Prostate gland (tissue), 2 donors: Measurements from ENCODE around the gene OPRD1.

Experiments used
- POLR2A ChIP-seq: fragments of 450-650 bp; IDR thresholded peaks from one replicate; pipeline ENCODE4 v1.6.1; 2016; ENCODE audit warnings: antibody characterized with exemption, mild to moderate bottlenecking
- POLR2AphosphoS5 ChIP-seq: sonication (generic); formaldehyde crosslinking; IDR thresholded peaks from one replicate; pipeline ENCODE4 v1.6.1; 2017; ENCODE audit warnings: antibody characterized with exemption
- TF ChIP-seq, protein P1 (sequence below), 4 experiments: fragments of 200-600 bp in 2 of 4; fragments of 450-650 bp in 2 of 4; sonication (generic) in 2 of 4; IDR thresholded peaks; 1 replicate in 3 of 4; 2 replicates in 1 of 4; pipeline ENCODE4 v1.5.1; 2016 to 2019; ENCODE audit warnings: antibody characterized with exemption in 4 of 4, mild to moderate bottlenecking in 2 of 4, moderate library complexity in 2 of 4

DNA sequence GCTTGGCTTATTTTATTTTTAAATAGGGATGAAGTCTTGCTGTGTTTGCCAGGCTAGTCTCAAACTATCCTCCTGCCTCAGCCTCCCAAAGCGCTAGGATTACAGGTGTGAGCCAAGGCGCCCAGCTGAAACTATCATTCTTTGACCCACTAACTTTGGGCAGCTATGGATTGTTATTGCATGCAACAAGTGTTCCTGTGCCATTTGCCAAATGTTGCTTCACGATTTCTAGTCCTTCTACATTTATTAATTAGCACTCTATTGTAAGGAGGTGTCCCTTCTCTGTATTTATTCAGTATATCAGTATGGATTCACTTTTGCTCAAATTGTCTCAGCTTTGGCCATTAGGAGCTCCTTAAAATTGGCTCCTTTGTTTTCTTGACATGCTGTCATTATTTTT, 38.9 kb upstream of the OPRD1 start:
- TF ChIP-seq POLR2A (no peak), POLR2AphosphoS5 (no peak)
- TF ChIP-seq, protein P1, sequence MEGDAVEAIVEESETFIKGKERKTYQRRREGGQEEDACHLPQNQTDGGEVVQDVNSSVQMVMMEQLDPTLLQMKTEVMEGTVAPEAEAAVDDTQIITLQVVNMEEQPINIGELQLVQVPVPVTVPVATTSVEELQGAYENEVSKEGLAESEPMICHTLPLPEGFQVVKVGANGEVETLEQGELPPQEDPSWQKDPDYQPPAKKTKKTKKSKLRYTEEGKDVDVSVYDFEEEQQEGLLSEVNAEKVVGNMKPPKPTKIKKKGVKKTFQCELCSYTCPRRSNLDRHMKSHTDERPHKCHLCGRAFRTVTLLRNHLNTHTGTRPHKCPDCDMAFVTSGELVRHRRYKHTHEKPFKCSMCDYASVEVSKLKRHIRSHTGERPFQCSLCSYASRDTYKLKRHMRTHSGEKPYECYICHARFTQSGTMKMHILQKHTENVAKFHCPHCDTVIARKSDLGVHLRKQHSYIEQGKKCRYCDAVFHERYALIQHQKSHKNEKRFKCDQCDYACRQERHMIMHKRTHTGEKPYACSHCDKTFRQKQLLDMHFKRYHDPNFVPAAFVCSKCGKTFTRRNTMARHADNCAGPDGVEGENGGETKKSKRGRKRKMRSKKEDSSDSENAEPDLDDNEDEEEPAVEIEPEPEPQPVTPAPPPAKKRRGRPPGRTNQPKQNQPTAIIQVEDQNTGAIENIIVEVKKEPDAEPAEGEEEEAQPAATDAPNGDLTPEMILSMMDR (IDR thresholded peaks at IDR 0.05) = no peak
